ENCODE data around the gene PRPS2.

DNA sequence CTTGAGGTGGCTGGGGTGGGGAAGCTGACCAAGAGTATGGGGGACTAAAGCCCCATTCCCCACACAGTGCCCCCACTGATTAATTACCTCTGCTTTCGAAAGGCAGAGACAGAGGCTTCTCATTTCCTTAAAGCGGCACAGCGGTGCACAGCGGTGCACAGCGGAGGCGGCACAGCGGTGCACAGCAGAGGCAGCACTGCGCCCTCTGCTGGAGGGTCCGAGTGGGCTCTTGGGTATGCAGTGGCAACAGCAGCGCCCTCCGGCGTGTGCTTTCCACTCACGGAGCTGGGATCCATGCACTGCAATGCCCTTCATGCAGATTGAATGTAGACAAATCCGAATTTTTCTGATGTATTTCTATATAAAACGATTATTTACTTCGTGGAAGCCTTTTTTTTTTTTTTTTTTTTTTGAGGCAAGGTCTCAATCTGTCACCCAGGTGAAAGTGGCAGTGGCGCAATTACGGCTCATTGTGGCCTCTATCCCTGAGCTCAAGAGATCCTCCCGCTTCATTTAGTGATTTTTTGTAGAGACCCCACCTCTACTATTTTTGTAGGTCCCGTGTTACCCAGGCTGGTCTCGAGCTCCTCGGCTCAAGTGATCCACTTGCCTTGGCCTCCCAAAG, 19.7 kb upstream of the PRPS2 start:
- TF ChIP-seq CTCF (conservative IDR thresholded peaks at IDR 0.05; ENCODE audit: low read length) (peak; percentile 52), EZH2phosphoT487 (IDR thresholded peaks at IDR 0.05; ENCODE audit: borderline replicate concordance) (no peak)

Measured in Loucy (cell line).